ENCODE measurements around the gene EFNB2.

Gene EFNB2

GRCh38 chr13:106467427-106468122 lies 67.9 kb downstream of the EFNB2 start:
- ChIA-PET CTCF (no interaction called here), POLR2A (ENCODE audit: low non-redundant PET) (no interaction called here)
- no peak for DNase-seq (ENCODE audit: low spot score)
- no peak for TF ChIP-seq CTCF (conservative IDR thresholded peaks at IDR 0.05; ENCODE audit: low read depth)
- no peak overlapping the region for H3K27ac ChIP-seq

- ChIA-PET POLR2A (ENCODE audit: low non-redundant PET) (no interaction called here), CTCF (no interaction called here)
- no peak for DNase-seq (ENCODE audit: low spot score)
Measured at GRCh38 chr13:106466691-106467426, 68.6 kb downstream of the EFNB2 start.

GRCh38 chr13:106464076-106464475 lies 71.4 kb downstream of the EFNB2 start:
- ChIA-PET CTCF (no interaction called here), POLR2A (ENCODE audit: low non-redundant PET) (no interaction called here)
- no peak overlapping the region for H3K27ac ChIP-seq
- TF ChIP-seq CTCF (conservative IDR thresholded peaks at IDR 0.05; ENCODE audit: low read depth), result no peak
- DNase-seq (ENCODE audit: low spot score), result no peak

More at GRCh38 chr13:106466691-106467426, 68.6 kb downstream of the EFNB2 start:
- TF ChIP-seq CTCF (conservative IDR thresholded peaks at IDR 0.05; ENCODE audit: low read depth), result no peak
- no peak overlapping the region for H3K27ac ChIP-seq

- H3K27ac ChIP-seq, result no peak overlapping the region
- no peak for TF ChIP-seq CTCF (conservative IDR thresholded peaks at IDR 0.05; ENCODE audit: low read depth)
- DNase-seq (ENCODE audit: low spot score), result no peak
- ChIA-PET CTCF (interaction anchor here (0.6 kb wide), 1 partner anchor 1155 kb away, joined by 3 read pairs; no protein-coding TSS in a partner anchor), POLR2A (ENCODE audit: low non-redundant PET) (no interaction called here)
Measured at GRCh38 chr13:106462710-106463109, 72.8 kb downstream of the EFNB2 start.

- POLR2A ChIA-PET (ENCODE audit: low non-redundant PET), result no interaction called here
- H3K27ac ChIP-seq, result no peak overlapping the region
- CTCF ChIA-PET, result no interaction called here
- DNase-seq (ENCODE audit: low spot score), result no peak
- no peak for TF ChIP-seq CTCF (conservative IDR thresholded peaks at IDR 0.05; ENCODE audit: low read depth)
Measured at GRCh38 chr13:106455777-106456176, 79.7 kb downstream of the EFNB2 start.

- DNase-seq (ENCODE audit: low spot score), result no peak
- CTCF ChIA-PET, result interaction anchor here (0.7 kb wide), 1 partner anchor 860 kb away, joined by 3 read pairs; no protein-coding TSS in a partner anchor
- H3K27ac ChIP-seq, result no peak overlapping the region
- TF ChIP-seq CTCF (conservative IDR thresholded peaks at IDR 0.05; ENCODE audit: low read depth), result no peak
- POLR2A ChIA-PET (ENCODE audit: low non-redundant PET), result no interaction called here
Measured at GRCh38 chr13:106455190-106455589, 80.3 kb downstream of the EFNB2 start.

Data from RWPE1 (cell line).